Hair follicle dermal papilla cell (primary cell): ENCODE results near the gene CDCA7L. TPM values are rescaled to one million over a fixed set of nuclear protein-coding genes. Genes with fewer than 3 reads are reported as not detected.

Experiments
- total RNA-seq: library from RNA; depleted of rRNA; stranded (reverse); fragments of >200 nt; gene quantifications from 2 replicates; pipeline ENCODE4 v1.2.3, GENCODE V29; 2012

CDCA7L gene, protein sequence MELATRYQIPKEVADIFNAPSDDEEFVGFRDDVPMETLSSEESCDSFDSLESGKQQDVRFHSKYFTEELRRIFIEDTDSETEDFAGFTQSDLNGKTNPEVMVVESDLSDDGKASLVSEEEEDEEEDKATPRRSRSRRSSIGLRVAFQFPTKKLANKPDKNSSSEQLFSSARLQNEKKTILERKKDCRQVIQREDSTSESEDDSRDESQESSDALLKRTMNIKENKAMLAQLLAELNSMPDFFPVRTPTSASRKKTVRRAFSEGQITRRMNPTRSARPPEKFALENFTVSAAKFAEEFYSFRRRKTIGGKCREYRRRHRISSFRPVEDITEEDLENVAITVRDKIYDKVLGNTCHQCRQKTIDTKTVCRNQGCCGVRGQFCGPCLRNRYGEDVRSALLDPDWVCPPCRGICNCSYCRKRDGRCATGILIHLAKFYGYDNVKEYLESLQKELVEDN
- 14.1 and 24.3 TPM in 2 replicates for total RNA-seq

DNA sequence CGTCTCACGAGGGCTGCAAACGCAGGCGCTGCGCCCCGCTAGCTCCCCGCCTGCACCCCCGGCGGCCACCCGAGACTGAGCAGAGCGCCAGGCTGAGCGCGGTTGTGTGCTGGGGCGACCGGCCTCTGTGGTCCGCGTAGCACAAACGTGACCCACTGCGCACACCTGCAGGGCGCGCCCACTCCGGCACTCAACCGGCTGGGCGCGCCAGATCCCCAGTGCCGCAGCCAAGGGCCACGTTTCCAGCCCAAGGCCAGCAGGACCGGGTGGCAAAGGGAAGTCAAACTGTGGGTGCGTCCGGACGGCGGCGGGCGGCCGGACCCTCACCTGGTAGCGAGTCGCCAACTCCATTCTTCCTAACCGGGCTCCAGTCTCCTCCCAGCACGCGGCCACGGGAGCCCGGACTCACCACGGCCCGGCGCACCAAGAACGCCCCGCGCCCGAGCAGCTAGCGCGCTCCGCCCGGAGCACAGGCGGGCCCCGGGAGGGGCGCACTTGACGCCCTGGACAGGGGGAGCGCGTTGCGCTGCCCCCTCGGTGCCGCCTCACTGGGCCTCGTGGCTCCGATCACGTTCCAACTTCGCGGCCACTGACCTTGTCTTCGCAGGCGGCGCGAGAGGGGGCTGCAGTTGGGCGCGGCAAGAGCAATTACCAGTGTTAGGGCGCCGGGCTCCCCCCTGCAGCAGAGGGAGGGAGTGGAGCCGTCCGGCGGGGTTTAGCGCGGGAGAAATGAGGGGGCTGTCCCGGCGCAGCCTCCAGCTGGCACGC, at the start of gene CDCA7L:
Gene CDCA7L, minus strand, starts transcription at position 446 of the 768 bp plus-strand sequence. Its CDS starts 95 bp downstream, at position 351.

